ENCODE measurements around the gene CRY2.

DNA sequence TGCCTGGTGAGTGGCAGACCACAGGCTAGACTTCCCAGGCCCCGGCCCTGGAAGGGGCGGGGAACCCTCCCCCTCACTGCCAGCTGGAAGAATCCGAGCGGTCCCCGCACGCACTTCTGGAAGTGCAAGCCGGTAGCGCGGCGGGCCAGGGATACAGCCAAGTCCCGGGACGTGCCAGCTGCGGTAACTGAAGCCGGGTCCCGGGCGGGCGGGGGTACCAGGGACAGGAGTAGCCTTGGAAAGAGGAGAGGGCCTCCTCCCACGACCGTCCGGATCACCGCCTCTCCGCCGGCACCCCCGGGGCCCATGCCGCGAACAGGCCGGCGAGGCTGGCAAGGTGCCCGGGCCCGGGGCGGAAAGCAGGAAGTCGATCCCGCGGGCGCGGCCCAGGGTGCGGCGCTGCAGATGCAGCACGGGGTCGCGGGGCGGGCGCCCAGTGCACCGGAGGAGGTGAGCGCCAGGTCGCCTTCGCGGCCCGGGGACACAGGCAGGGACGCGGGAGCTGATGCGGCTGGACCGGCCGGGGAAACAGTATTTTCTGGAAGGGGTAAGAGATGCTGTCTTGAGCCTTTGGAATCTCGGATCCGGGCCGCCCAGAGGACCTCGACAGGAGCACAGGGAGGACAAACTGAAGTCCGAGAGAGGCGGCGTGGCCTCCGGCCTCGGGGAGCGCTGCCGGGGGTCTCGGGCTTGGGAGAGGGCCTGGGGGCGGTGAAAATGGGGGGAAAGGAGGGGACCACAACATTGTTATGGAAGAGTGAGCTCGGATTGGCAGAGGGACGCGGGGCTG is 43.1 kb upstream of the CRY2 start:
- TF ChIP-seq, protein P1, sequence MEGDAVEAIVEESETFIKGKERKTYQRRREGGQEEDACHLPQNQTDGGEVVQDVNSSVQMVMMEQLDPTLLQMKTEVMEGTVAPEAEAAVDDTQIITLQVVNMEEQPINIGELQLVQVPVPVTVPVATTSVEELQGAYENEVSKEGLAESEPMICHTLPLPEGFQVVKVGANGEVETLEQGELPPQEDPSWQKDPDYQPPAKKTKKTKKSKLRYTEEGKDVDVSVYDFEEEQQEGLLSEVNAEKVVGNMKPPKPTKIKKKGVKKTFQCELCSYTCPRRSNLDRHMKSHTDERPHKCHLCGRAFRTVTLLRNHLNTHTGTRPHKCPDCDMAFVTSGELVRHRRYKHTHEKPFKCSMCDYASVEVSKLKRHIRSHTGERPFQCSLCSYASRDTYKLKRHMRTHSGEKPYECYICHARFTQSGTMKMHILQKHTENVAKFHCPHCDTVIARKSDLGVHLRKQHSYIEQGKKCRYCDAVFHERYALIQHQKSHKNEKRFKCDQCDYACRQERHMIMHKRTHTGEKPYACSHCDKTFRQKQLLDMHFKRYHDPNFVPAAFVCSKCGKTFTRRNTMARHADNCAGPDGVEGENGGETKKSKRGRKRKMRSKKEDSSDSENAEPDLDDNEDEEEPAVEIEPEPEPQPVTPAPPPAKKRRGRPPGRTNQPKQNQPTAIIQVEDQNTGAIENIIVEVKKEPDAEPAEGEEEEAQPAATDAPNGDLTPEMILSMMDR (IDR thresholded peaks at IDR 0.05): no peak
- no peak for TF ChIP-seq POLR2A (IDR thresholded peaks at IDR 0.05)
